ENCODE results near the gene HDAC2. TPM values are rescaled to one million over a fixed set of nuclear protein-coding genes. Genes with fewer than 3 reads are reported as not detected.
"Not testable (repeated sequence)": the region's sequence is repeated elsewhere in the genome, so short reads cannot be mapped to it uniquely, and the experiment has no call there.

The HDAC2 gene
- total RNA-seq, 1 experiment from 2014 or later, result 87.3 TPM

DNA sequence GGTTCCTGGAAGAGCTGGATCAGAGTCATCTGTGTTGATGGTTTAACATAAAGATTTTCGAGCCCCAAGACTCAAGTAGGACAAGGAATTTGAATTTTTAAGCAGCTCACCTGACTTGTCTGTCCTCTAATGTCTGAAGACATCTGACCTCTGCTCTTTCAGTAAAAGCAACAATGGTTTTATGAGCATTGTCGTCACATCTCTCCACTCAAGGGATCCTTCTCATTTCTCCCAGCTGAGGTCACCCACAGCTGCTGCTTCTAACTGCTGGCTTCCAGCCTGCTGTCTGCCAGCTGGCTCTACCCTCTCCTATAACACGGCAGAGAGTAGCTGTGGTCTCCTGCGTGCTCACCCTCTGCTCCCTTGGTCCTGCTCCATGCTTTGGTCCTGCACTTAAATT lies 24.7 kb upstream of the HDAC2 start:
- peak; percentile 92 to 94 for DNase-seq (ENCODE audit: low read depth in 1 of 2, low spot score in 2 of 2)
- Histone ChIP-seq H3K4me1 (replicated peaks) (peaks cover 50% of the 10 kb centered on the region), H3K9me3 (replicated peaks) (no peaks in the 10 kb centered on the region; the same call in 1 of the 2 replicates), H3K36me3 (peaks cover 19% of the 10 kb centered on the region), H3K27me3 (replicated peaks) (no peaks in the 10 kb centered on the region), H3K4me3 (peak overlapping the region; percentile 26), H3K27ac (peak overlapping the region; percentile 100)

DNA sequence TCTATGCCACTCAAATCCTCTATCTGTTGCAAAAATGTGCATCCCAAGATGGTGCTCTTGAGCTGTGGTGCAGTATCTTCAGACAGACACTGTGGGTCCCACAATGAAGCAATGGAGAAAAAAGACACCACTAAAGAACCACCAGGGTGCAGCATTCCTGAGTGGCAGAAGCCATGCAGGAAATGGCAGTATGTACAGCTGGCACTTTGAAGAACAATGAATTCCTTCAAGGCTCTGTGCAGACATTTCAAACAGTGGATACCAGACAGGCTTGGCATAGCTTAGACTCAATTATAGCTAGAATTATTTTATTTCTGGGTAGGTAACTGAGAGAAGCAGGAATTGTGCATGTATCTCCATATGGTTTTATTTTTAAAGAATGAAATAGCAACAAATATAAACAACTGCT lies 24.0 kb upstream of the HDAC2 start:
- Histone ChIP-seq H3K27me3 (replicated peaks) (no peaks in the 10 kb centered on the region), H3K4me3 (no peak overlapping the region), H3K4me1 (replicated peaks) (peaks cover 43% of the 10 kb centered on the region), H3K36me3 (peaks cover 14% of the 10 kb centered on the region), H3K27ac (peak overlapping the region; percentile 100), H3K9me3 (replicated peaks) (no peaks in the 10 kb centered on the region; the same call in 1 of the 2 replicates)
- peak; percentile 87 to 88 for DNase-seq (ENCODE audit: low read depth in 1 of 2, low spot score in 2 of 2)

DNA sequence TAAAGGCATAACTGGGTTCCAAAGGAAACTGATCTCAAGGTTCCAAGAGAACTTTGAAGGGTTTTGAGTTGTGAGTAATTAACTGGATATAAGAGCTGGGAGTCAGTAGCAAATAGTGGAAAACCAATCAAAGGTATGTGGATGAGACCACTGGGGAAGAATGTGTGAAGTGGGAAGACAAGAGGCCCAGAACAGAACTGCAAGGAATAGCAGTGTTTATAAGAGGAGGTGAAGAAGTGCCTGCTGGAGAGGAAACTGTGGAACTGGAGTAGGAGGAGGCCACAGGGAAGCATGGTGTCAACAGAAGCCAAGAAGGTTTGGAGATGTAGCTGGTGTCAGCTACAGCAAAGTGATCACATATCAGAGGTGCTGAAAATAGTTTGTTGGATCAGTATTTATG lies 18.7 kb upstream of the HDAC2 start:
- H3K4me3 ChIP-seq, result no peak overlapping the region
- no peak for DNase-seq (ENCODE audit: low read depth in 1 of 2, low spot score in 2 of 2)
- H3K27me3 ChIP-seq (replicated peaks), result no peaks in the 10 kb centered on the region
- H3K4me1 ChIP-seq (replicated peaks), result peaks cover 5% of the 10 kb centered on the region; the same call in 1 of the 2 replicates
- H3K36me3 ChIP-seq, result no peaks in the 10 kb centered on the region
- H3K27ac ChIP-seq, result no peak overlapping the region
- H3K9me3 ChIP-seq (replicated peaks), result no peaks in the 10 kb centered on the region

DNA sequence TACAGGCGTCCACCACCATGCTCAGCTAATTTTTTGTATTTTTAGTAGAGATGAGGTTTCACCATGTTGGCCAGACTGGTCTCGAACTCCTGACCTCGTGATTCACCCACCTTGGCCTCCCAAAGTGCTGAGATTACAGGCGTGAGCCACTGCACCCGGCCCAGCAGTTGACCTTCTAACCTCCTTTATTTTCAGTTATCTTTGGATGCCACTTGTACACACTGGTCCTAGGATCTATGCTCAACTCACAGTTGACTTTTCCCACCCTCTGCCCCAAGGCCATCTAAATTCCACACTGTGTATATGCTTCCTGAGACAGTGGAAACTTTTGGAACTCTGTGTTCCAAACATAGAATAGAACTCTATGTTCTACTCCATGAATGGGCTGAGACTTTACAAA lies 11.7 kb upstream of the HDAC2 start:
- not testable (repeated sequence) for H3K27ac ChIP-seq; H3K9me3 ChIP-seq (replicated peaks); H3K36me3 ChIP-seq; H3K4me3 ChIP-seq; H3K4me1 ChIP-seq (replicated peaks); H3K27me3 ChIP-seq (replicated peaks); DNase-seq (ENCODE audit: low read depth in 1 of 2, low spot score in 2 of 2)

DNA sequence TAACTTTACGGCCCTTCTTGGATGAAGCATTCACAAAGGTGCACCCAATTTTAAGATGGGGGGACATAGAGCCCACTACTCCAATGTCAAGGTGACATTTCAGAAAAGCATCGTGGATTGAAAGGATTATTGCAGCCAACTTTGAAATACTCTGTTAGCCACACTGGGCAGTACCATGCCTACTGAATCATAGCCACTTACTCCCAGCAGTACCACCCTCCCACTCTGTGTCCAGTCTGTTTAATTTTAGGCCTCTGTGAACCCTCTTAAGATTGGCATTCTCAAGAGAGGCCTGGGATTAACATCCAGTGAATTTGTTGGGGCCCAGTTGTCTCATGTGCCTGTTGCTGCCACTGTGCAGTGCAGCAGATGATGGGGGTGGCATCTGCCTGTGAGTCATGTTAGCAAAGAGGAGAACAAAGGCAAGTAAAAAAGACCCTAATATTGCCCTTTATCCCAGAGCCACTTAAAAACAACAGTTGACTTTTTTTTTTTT lies 11.2 kb upstream of the HDAC2 start:
- no peaks in the 10 kb centered on the region for H3K27me3 ChIP-seq (replicated peaks)
- peaks cover 5% of the 10 kb centered on the region; the same call in 1 of the 2 replicates for H3K4me1 ChIP-seq (replicated peaks)
- DNase-seq (ENCODE audit: low read depth in 1 of 2, low spot score in 2 of 2), result no peak
- no peaks in the 10 kb centered on the region for H3K9me3 ChIP-seq (replicated peaks)
- H3K4me3 ChIP-seq, result no peak overlapping the region
- H3K36me3 ChIP-seq, result no peaks in the 10 kb centered on the region
- H3K27ac ChIP-seq, result no peak overlapping the region

DNA sequence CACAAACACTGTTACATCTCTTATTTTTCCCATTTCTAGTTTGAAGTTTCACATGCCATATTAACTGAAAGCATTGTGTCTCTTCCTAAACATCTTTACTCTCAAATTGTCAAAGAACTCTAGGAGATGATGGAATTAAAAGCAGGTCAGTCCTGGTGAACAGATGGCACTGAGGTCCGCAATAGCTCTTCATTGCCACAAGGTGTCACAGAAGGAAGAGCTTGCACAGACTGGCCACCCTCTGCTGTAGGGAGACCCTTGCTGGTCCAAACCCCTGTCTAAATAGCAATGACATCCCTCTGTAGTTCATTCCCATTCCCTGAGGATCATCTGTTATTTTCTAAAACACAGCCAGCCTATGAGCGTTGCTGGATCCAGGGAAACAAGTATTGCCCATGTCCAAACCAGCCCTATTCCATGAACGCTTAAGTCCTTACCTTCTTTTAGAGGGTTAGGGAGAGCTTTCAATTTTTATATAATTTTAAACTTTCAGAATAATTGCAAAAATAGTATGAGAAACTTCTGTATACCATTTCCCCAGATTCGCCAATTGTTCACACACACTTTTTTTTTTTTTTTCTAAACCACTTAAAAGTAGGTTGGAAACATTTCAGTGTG lies 10.1 kb upstream of the HDAC2 start:
- no peak overlapping the region for H3K4me3 ChIP-seq
- H3K9me3 ChIP-seq (replicated peaks), result no peaks in the 10 kb centered on the region
- peaks cover 5% of the 10 kb centered on the region; the same call in 1 of the 2 replicates for H3K4me1 ChIP-seq (replicated peaks)
- no peak overlapping the region for H3K27ac ChIP-seq
- DNase-seq (ENCODE audit: low read depth in 1 of 2, low spot score in 2 of 2), result no peak
- H3K36me3 ChIP-seq, result no peaks in the 10 kb centered on the region
- no peaks in the 10 kb centered on the region for H3K27me3 ChIP-seq (replicated peaks)

DNA sequence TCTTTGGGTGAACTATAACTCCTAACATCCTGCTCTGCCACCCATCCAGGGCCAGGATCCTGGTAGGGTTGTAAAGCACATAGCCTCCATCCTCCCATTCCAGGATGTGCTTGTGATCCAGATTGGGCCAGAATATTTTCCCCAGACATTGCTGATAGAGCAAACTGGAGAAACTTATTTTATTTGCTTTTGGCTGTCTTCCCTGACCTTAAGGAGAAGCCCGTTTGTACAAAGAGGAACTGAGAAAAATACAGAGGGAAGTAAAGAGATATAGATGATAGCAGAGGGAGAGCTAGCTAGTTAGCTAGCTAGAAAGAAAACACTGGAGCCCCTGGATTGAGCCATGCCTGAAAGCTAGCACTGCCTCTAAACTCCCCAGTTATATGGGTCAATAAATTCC lies 9.0 kb upstream of the HDAC2 start:
- Histone ChIP-seq H3K9me3 (replicated peaks) (no peaks in the 10 kb centered on the region), H3K27ac (no peak overlapping the region), H3K27me3 (replicated peaks) (no peaks in the 10 kb centered on the region), H3K4me1 (replicated peaks) (no peaks in the 10 kb centered on the region; the same call in 1 of the 2 replicates), H3K36me3 (no peaks in the 10 kb centered on the region), H3K4me3 (no peak overlapping the region)
- DNase-seq (ENCODE audit: low read depth in 1 of 2, low spot score in 2 of 2), result no peak

DNA sequence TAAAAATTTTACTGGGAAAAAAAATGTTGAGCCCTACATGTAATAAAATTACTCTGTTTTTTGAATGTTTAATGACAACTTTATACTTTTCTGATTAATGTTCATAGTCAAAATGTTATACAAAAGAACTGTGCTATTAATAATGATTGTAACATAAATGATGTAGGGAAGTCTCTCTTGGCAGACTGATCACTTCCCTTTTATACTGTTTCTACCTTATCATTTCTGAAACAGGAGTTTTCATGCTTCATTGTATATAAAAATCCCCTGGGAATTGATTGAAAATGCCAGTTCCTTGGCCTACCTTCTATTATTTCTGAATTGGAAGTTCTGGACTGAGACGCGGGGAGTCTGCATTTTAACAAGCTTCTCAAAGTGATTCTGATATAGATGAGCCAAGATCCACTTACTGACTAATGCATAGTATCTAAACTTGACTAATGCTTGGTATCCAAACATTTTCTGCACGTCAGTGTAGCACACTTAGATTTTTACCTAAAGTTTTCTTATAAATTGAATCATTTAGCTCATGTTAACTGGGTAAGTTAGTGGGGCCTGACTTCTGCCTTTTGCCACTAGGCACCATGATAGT lies 7.2 kb upstream of the HDAC2 start:
- Histone ChIP-seq H3K4me3 (no peak overlapping the region), H3K4me1 (replicated peaks) (no peaks in the 10 kb centered on the region), H3K27ac (no peak overlapping the region), H3K9me3 (replicated peaks) (no peaks in the 10 kb centered on the region), H3K27me3 (replicated peaks) (no peaks in the 10 kb centered on the region), H3K36me3 (no peaks in the 10 kb centered on the region)
- no peak for DNase-seq (ENCODE audit: low read depth in 1 of 2, low spot score in 2 of 2)

DNA sequence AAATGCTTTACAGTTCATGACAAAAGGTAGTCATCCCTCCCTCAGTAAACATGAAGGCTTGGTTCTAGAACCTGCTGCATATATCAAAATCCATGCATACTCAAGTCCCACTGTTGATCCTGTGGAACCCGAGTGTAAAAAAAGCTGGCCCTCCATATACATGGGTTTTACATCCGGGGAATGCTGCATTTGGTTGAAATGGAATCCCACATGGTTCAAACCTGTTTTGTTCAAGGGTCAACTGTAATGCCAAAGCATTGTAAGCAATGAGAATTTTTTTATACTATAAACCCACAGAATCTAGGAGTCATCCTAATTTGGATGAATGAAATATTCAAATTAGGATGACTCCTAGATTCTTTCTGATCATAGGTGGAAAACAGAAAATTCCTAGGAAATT lies 5.9 kb upstream of the HDAC2 start:
- DNase-seq (ENCODE audit: low read depth in 1 of 2, low spot score in 2 of 2), result no peak
- Histone ChIP-seq H3K27me3 (replicated peaks) (no peaks in the 10 kb centered on the region), H3K9me3 (replicated peaks) (no peaks in the 10 kb centered on the region), H3K4me1 (replicated peaks) (no peaks in the 10 kb centered on the region), H3K36me3 (no peaks in the 10 kb centered on the region), H3K27ac (no peak overlapping the region), H3K4me3 (no peak overlapping the region)

DNA sequence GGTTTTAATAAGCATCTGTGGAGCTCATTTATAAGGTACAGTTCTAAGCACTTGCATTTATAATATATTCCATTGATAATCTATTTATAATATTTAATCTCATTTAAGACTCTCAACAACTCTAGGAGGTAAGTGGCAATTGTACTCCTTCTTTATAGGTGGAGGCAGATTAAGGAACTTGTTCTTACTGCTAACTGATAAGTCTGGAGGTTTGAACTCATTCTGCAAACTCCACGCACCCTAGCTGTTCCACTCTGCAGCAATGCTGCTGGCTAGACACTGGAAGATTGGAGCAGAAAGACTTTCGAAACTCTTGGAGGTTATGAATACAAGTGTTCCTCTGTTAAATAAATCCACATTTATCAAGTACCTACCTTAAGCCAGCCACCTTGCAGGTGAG lies 793 bp upstream of the HDAC2 start:
- peak overlapping the region; percentile 86 for H3K4me3 ChIP-seq
- DNase-seq (ENCODE audit: low read depth in 1 of 2, low spot score in 2 of 2), result no peak

DNA sequence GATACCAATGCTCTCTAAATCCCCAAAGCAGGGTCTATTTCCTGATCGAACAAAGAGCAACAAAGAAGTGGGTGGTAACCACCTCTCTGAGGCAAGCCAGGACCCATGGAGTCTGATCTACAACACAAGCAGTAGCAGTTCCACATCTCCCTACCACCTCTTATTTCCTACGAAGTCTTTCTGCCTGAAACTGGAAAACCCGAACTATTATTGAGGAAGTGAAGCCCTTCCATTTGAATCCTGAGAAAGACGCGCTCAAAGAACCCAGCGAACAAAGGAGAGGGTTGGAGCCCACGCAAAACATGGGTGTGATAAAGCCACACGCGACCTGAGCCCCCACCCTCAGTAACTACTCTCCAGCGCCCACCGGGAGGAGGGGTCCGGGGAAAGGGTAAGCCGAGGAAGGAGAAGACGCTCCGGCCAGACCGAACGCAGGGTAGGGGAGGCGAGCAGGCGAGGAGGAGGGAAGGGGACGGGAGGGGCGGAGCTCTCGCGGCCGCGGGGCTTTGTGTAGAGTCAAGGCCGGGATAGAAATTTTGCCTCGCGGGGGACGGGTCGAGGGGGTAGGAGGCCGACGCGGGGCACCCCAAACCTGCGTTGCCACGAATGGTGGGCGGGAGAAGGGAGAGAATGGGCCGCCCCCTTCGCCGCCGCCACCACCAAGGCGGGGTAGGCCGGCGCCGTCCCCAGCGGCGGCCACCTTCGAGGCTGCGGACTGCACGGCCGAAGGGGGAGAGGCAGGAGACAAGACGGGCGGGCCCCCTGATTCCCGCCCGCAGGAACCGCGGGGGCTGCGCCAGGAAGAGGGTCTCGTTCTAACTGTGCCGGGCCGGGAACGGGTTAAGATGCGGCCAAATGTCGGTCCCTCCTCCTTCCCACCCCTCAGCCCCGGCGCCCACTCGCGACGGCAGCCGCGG lies 802 bp downstream of the HDAC2 start:
- Histone ChIP-seq H3K27ac (peak overlapping the region; percentile 83), H3K9me3 (replicated peaks) (no peaks in the 10 kb centered on the region), H3K36me3 (peaks cover 13% of the 10 kb centered on the region), H3K4me3 (peak overlapping the region; percentile 86), H3K4me1 (replicated peaks) (no peaks in the 10 kb centered on the region), H3K27me3 (replicated peaks) (no peaks in the 10 kb centered on the region)
- DNase-seq (ENCODE audit: low read depth in 1 of 2, low spot score in 2 of 2), result peak; percentile 57

More for the DNA sequence above, 793 bp upstream of the HDAC2 start:
- no peaks in the 10 kb centered on the region for H3K27me3 ChIP-seq (replicated peaks)
- peaks cover 13% of the 10 kb centered on the region for H3K36me3 ChIP-seq
- no peaks in the 10 kb centered on the region for H3K9me3 ChIP-seq (replicated peaks)
- peak overlapping the region; percentile 83; the same call in 1 of the 2 replicates for H3K27ac ChIP-seq
- no peaks in the 10 kb centered on the region for H3K4me1 ChIP-seq (replicated peaks)

DNA sequence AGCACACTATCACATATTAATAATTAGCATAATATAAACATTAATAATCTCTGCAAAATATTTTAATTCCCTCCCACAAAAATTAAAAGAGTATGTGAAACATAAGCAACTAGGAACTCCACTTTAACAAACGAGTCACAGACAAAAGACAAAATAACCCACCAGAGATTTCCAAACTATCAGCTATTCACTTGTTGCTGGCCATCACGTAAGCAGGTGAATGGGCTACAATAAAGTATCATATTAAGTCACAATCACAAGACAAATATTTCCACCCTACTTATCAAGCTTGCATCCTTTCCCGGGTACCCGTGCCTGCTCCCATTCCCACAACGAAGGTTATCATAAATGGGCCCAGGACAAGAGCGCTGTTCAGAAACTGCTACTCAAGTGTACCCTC lies 2.5 kb downstream of the HDAC2 start:
- H3K9me3 ChIP-seq (replicated peaks), result no peaks in the 10 kb centered on the region
- H3K4me3 ChIP-seq, result no peak overlapping the region
- H3K4me1 ChIP-seq (replicated peaks), result no peaks in the 10 kb centered on the region
- DNase-seq (ENCODE audit: low read depth in 1 of 2, low spot score in 2 of 2), result no peak
- peaks cover 13% of the 10 kb centered on the region for H3K36me3 ChIP-seq
- H3K27ac ChIP-seq, result no peak overlapping the region
- H3K27me3 ChIP-seq (replicated peaks), result no peaks in the 10 kb centered on the region

DNA sequence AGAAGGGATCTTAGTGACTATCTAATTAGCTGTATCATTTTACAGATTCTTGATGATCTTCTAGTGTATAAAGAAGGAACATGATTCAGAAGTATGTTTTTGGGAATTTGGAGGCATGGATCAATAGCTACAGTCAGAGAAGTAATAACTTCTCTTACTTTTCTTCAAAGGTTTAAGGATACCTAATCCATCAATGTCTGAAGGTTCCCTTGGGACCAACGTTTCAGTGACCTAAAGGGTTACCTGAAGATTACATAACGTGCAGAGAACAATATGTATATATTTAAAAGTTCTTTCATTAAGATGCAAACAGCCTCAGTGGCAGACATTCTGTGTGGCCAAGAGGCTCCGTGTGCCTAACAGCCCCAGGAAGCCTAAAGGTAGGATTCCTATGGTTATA lies 3.2 kb downstream of the HDAC2 start:
- peaks cover 13% of the 10 kb centered on the region for H3K36me3 ChIP-seq
- H3K4me1 ChIP-seq (replicated peaks), result no peaks in the 10 kb centered on the region
- no peaks in the 10 kb centered on the region for H3K9me3 ChIP-seq (replicated peaks)
- H3K27ac ChIP-seq, result no peak overlapping the region
- H3K27me3 ChIP-seq (replicated peaks), result no peaks in the 10 kb centered on the region
- no peak for DNase-seq (ENCODE audit: low read depth in 1 of 2, low spot score in 2 of 2)
- no peak overlapping the region for H3K4me3 ChIP-seq

DNA sequence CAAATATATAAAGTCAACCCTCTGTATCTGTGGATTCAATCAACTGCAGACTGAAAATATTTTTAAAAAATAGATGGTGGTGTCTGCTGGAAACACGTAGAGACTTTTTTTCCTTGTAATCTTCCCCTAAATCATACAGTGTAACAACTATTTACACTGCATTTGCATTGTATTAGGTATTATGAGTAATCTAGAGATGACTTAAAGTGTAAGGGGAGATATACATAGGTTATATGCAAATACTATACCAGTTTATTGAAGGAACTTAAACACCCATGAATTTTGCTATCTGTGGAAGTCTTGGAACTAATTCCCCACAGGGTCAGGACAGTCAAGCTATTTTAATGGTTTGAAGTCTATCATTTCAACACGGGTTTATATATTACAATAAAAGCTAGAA lies 10.2 kb downstream of the HDAC2 start:
- Histone ChIP-seq H3K9me3 (replicated peaks) (no peaks in the 10 kb centered on the region), H3K27me3 (replicated peaks) (no peaks in the 10 kb centered on the region), H3K4me1 (replicated peaks) (no peaks in the 10 kb centered on the region), H3K36me3 (peaks cover 29% of the 10 kb centered on the region), H3K27ac (no peak overlapping the region), H3K4me3 (no peak overlapping the region)
- DNase-seq (ENCODE audit: low read depth in 1 of 2, low spot score in 2 of 2), result no peak

Measured in SJSA1 (cell line).